Measurements from ENCODE around the gene NARS2.
"Not testable (repeated sequence)": the region's sequence is repeated elsewhere in the genome, so short reads cannot be mapped to it uniquely, and the experiment has no call there.

NARS2 gene

GRCh38 chr11:78576549-78577097 lies 2.0 kb upstream of the NARS2 start:
- DNase-seq = no peak

- no peak for DNase-seq
Measured at GRCh38 chr11:78575478-78575877, 814 bp upstream of the NARS2 start.

- DNase-seq = no peak
Measured at GRCh38 chr11:78573681-78574080, 983 bp downstream of the NARS2 start.

GRCh38 chr11:78573271-78573670 lies 1.4 kb downstream of the NARS2 start:
- no peak for DNase-seq

- no peak for DNase-seq
Measured at GRCh38 chr11:78572394-78572793, 2.3 kb downstream of the NARS2 start.

- DNase-seq = no peak
Measured at GRCh38 chr11:78570031-78570430, 4.6 kb downstream of the NARS2 start.

GRCh38 chr11:78567209-78567608 lies 7.5 kb downstream of the NARS2 start:
- DNase-seq = no peak

- DNase-seq = peak in 4 of 56 donors; percentile 5 to 60 (median 31)
Measured at GRCh38 chr11:78564490-78565467, 9.9 kb downstream of the NARS2 start.

GRCh38 chr11:78564037-78564436 lies 10.6 kb downstream of the NARS2 start:
- DNase-seq = not testable (repeated sequence)

GRCh38 chr11:78563090-78563489 lies 11.6 kb downstream of the NARS2 start:
- DNase-seq = not testable (repeated sequence)

- DNase-seq = no peak
Measured at GRCh38 chr11:78562398-78562797, 12.3 kb downstream of the NARS2 start.

- no peak for DNase-seq
Measured at GRCh38 chr11:78560826-78561484, 13.7 kb downstream of the NARS2 start.

GRCh38 chr11:78560153-78560552 lies 14.5 kb downstream of the NARS2 start:
- no peak for DNase-seq

GRCh38 chr11:78557236-78557635 lies 17.4 kb downstream of the NARS2 start:
- no peak for DNase-seq

- no peak for DNase-seq
Measured at GRCh38 chr11:78555592-78555991, 19.1 kb downstream of the NARS2 start.

GRCh38 chr11:78552881-78553280 lies 21.8 kb downstream of the NARS2 start:
- no peak for DNase-seq

- not testable (repeated sequence) for DNase-seq
Measured at GRCh38 chr11:78552139-78552538, 22.5 kb downstream of the NARS2 start.

GRCh38 chr11:78551066-78551465 lies 23.6 kb downstream of the NARS2 start:
- no peak for DNase-seq

GRCh38 chr11:78549624-78550409 lies 24.8 kb downstream of the NARS2 start:
- DNase-seq = no peak

GRCh38 chr11:78548911-78549590 lies 25.6 kb downstream of the NARS2 start:
- DNase-seq = no peak

All from amygdala (tissue), 56 donors.